ENCODE results near the gene RGS19. TPM values are rescaled to one million over a fixed set of nuclear protein-coding genes. Genes with fewer than 3 reads are reported as not detected.

RGS19 gene
- total RNA-seq, 4 donors from 2014 or later: 3.4 to 16.0 (median 10.5) TPM

DNA sequence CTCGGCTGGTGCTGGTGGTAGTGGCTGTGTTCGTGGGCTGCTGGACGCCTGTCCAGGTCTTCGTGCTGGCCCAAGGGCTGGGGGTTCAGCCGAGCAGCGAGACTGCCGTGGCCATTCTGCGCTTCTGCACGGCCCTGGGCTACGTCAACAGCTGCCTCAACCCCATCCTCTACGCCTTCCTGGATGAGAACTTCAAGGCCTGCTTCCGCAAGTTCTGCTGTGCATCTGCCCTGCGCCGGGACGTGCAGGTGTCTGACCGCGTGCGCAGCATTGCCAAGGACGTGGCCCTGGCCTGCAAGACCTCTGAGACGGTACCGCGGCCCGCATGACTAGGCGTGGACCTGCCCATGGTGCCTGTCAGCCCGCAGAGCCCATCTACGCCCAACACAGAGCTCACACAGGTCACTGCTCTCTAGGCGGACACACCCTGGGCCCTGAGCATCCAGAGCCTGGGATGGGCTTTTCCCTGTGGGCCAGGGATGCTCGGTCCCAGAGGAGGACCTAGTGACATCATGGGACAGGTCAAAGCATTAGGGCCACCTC, 19.2 kb upstream of the RGS19 start:
- peaks cover 0 to 13% (median 7%) of the 10 kb centered on the region in 3 donors for H3K4me1 ChIP-seq
- no peaks in the 10 kb centered on the region for H3K9me3 ChIP-seq
- H3K27me3 ChIP-seq: peaks cover 81% of the 10 kb centered on the region
- no peaks in the 10 kb centered on the region for H3K36me3 ChIP-seq
- no peak for ATAC-seq
- 100% methylated on average over 2 of the region's 28 CpGs; no CpG with 5 or more reads in 1 of the 2 donors for WGBS, 2 donors (ENCODE audit: low coverage in 1 of 2)
- no peak overlapping the region for H3K27ac ChIP-seq
- H3K4me3 ChIP-seq: no peak overlapping the region
- no peak for TF ChIP-seq EP300 (IDR thresholded peaks at IDR 0.05)
- TF ChIP-seq POLR2AphosphoS5 (IDR thresholded peaks at IDR 0.05): no peak
- TF ChIP-seq POLR2A (IDR thresholded peaks at IDR 0.05): no peak
- TF ChIP-seq, protein P1, sequence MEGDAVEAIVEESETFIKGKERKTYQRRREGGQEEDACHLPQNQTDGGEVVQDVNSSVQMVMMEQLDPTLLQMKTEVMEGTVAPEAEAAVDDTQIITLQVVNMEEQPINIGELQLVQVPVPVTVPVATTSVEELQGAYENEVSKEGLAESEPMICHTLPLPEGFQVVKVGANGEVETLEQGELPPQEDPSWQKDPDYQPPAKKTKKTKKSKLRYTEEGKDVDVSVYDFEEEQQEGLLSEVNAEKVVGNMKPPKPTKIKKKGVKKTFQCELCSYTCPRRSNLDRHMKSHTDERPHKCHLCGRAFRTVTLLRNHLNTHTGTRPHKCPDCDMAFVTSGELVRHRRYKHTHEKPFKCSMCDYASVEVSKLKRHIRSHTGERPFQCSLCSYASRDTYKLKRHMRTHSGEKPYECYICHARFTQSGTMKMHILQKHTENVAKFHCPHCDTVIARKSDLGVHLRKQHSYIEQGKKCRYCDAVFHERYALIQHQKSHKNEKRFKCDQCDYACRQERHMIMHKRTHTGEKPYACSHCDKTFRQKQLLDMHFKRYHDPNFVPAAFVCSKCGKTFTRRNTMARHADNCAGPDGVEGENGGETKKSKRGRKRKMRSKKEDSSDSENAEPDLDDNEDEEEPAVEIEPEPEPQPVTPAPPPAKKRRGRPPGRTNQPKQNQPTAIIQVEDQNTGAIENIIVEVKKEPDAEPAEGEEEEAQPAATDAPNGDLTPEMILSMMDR (IDR thresholded peaks at IDR 0.05): no peak

DNA sequence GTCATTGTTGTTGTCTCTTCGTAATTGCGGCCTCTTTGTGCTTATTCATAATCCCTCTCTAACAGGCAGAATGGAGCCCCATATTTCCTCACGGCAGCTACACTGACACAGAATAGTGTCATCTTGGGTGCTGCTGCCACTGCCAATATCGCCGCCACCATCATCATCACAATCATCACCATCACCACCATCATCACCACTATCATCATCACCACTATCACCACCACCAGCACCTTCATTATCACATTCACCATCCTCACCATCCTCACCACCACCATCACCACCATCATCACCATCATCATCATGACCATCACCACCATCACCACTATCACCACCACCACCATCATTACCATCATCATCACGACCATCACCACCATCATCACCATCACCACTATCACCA, 17.2 kb upstream of the RGS19 start:
- H3K9me3 ChIP-seq: no peaks in the 10 kb centered on the region
- 57 to 83% methylated on average over 6 of the region's 6 CpGs for WGBS, 2 donors (ENCODE audit: low coverage in 1 of 2)

GRCh38 chr20:64095927-64096326, 16.6 kb upstream of the RGS19 start:
- Histone ChIP-seq H3K4me3 (no peak overlapping the region), H3K36me3 (no peaks in the 10 kb centered on the region), H3K27ac (no peak overlapping the region), H3K27me3 (peaks cover 61% of the 10 kb centered on the region), H3K4me1 (no peaks in the 10 kb centered on the region), H3K9me3 (no peaks in the 10 kb centered on the region)
- TF ChIP-seq EP300 (IDR thresholded peaks at IDR 0.05) (no peak), POLR2AphosphoS5 (IDR thresholded peaks at IDR 0.05) (no peak)
- 68 to 86% methylated on average over 2 to 4 of the region's 11 CpGs for WGBS, 2 donors (ENCODE audit: low coverage in 1 of 2)
- no peak for ATAC-seq

More for the DNA sequence above, 17.2 kb upstream of the RGS19 start:
- H3K27me3 ChIP-seq: peaks cover 67% of the 10 kb centered on the region
- TF ChIP-seq, protein P1 (IDR thresholded peaks at IDR 0.05): no peak
- no peak for TF ChIP-seq EP300 (IDR thresholded peaks at IDR 0.05)
- no peak for TF ChIP-seq POLR2A (IDR thresholded peaks at IDR 0.05)
- no peak for ATAC-seq
- no peaks in the 10 kb centered on the region for H3K36me3 ChIP-seq
- H3K4me3 ChIP-seq: no peak overlapping the region
- no peak overlapping the region for H3K27ac ChIP-seq
- peaks cover 0 to under 1% (median 0%) of the 10 kb centered on the region in 3 donors for H3K4me1 ChIP-seq

DNA sequence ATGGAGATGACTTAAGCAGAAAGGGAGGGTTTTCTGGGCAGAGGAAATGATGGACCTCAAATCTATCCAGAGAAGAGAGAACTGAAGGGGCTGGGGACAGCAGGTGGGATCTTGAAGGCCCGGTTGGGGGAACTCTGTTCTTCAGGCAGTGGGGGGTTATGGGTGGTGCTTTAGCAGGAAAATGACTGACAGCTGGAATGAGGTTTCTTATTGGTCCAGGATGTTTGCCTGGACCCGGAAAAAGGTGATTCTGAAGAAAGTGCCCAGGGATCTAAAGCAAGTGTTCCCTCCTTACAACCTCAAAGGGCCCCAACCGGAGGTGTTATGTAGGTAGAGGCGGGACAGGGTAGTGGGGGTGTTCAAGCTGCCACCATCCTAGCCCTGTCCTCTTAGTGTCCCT, 16.1 kb upstream of the RGS19 start:
- Histone ChIP-seq H3K4me3 (no peak overlapping the region), H3K4me1 (no peaks in the 10 kb centered on the region), H3K27ac (no peak overlapping the region), H3K27me3 (peaks cover 57% of the 10 kb centered on the region), H3K36me3 (no peaks in the 10 kb centered on the region), H3K9me3 (no peaks in the 10 kb centered on the region)
- no peak for ATAC-seq
- 69% methylated on average over 2 of the region's 4 CpGs; no CpG with 5 or more reads in 1 of the 2 donors for WGBS, 2 donors (ENCODE audit: low coverage in 1 of 2)
- TF ChIP-seq POLR2AphosphoS5 (IDR thresholded peaks at IDR 0.05): no peak

DNA sequence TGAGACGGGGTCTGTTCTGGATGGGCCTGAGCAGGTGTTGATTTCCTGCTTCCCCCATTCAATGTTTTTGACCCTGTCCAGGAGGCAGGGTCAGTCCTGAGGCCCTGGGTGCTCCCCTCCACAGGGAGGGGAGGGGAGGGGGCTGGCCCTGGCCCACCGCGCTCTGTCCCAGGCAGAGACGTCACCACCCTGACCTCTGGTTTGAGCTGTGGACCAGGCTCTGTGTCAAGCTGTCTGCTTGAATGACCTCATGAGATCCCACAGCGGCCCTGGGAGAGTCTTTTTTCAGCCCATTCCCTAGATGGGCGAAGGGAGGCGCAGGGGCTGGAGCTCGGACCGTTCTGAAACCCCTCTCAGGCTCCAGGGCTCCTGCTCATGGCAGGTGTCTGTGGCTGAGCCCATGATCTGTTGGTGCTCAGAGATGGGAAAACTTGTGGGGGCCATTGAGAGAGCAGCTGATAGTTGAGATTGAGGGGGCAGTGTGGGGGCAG, 13.7 kb upstream of the RGS19 start:
- peaks cover 57% of the 10 kb centered on the region for H3K27me3 ChIP-seq
- WGBS, 2 donors (ENCODE audit: low coverage in 1 of 2): 60% methylated on average over 4 of the region's 9 CpGs; no CpG with 5 or more reads in 1 of the 2 donors
- ATAC-seq: no peak

More for the DNA sequence above, 13.7 kb upstream of the RGS19 start:
- Histone ChIP-seq H3K4me3 (no peak overlapping the region), H3K9me3 (no peaks in the 10 kb centered on the region), H3K4me1 (no peaks in the 10 kb centered on the region), H3K36me3 (no peaks in the 10 kb centered on the region), H3K27ac (no peak overlapping the region)
- TF ChIP-seq, protein P1 (IDR thresholded peaks at IDR 0.05): no peak
- TF ChIP-seq POLR2AphosphoS5 (IDR thresholded peaks at IDR 0.05) (no peak), EP300 (IDR thresholded peaks at IDR 0.05) (no peak), POLR2A (IDR thresholded peaks at IDR 0.05) (no peak)

All from gastroesophageal sphincter (tissue), 4 donors.